ENCODE data around the gene C11orf68.
A peak's percentile ranks its signal among the peaks of the same experiment; 100 is the strongest.

DNA sequence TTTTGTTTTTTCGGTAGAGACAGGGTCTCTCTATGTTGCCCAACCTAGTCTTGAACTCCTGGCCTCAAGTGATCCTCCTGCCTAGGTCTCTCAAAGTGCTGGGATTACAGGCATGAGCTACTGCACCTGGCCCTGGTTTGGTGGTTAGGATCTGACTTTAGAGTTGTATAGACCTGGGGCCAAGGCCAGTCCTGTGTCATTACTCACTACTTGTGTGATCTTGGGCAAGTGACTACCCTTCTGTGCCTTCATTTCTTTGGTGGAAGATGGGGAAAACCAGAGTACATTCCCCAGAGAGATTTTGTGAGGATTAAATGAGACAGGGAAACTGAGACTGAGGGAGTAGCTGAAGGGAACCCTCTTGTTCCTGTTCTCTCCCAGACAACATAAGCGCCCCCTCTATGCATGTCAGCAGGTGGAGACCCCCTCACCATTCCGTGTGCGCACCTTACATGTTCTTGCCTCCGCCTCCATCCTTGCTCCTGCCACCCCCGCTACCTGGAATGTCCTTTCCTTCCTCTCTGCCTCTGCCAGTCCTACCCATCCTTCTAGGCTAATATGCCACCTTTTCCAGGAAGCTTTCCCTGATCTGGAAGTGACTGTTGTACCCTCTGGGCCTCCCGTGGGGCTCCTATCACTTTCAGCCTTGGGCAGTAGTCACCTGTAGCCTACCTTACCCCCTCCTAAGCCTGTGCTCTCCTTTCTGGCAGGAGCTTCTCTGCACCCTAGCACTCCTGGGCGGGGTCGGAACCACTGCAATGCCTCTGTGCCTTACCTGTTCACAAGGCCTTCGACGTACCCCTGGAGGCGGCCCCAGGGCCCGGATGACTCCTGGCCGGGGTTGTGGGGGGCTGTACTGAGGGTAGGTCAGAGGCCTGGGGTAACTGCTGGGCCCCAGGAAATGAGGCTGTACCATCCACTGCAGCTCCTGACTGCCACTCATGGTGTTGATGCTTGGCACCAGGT, 22.5 kb downstream of the C11orf68 start:
- TF ChIP-seq POLR2A (IDR thresholded peaks at IDR 0.05; ENCODE audit: low read length) = peak; percentile 35
- no peak for TF ChIP-seq GATA1 (IDR thresholded peaks at IDR 0.05; ENCODE audit: low read depth, low read length)

Data from erythroblast (primary cell).